Activated CD4-positive, CD25-positive, alpha-beta regulatory T cell (primary cell): ENCODE results near the gene CARD14.

Source experiments
- DNase-seq, 4 experiments: peaks; one replicate each; lab custom pipeline; 2025; lab: John Stamatoyannopoulos, UW

CARD14 gene

GRCh38 chr17:80169784-80170500, at the start of gene CARD14:
CARD14 (plus strand) TSS chr17:80170030; CDS start chr17:80181439, 11,409 bp downstream.
- no peak for DNase-seq

GRCh38 chr17:80122026-80122575, 47.7 kb upstream of the CARD14 start:
- no peak for DNase-seq

- no peak for DNase-seq
Measured at GRCh38 chr17:80122926-80123505, 46.8 kb upstream of the CARD14 start.

GRCh38 chr17:80123791-80124190, 46.0 kb upstream of the CARD14 start:
- no peak for DNase-seq

GRCh38 chr17:80124351-80124981, 45.4 kb upstream of the CARD14 start:
- DNase-seq, result no peak

- DNase-seq, result no peak
Measured at GRCh38 chr17:80125656-80126448, 44.0 kb upstream of the CARD14 start.

GRCh38 chr17:80126449-80126715, 43.4 kb upstream of the CARD14 start:
- no peak for DNase-seq

GRCh38 chr17:80129006-80129565, 40.7 kb upstream of the CARD14 start:
- DNase-seq, result no peak

GRCh38 chr17:80130992-80131391, 38.8 kb upstream of the CARD14 start:
- no peak for DNase-seq

GRCh38 chr17:80132906-80133625, 36.8 kb upstream of the CARD14 start:
- no peak for DNase-seq

- DNase-seq, result no peak
Measured at GRCh38 chr17:80133626-80133970, 36.2 kb upstream of the CARD14 start.

GRCh38 chr17:80137131-80137530, 32.7 kb upstream of the CARD14 start:
- no peak for DNase-seq

- no peak for DNase-seq
Measured at GRCh38 chr17:80138856-80139426, 30.9 kb upstream of the CARD14 start.

- DNase-seq, result no peak
Measured at GRCh38 chr17:80141463-80142165, 28.2 kb upstream of the CARD14 start.

GRCh38 chr17:80142929-80143328, 26.9 kb upstream of the CARD14 start:
- no peak for DNase-seq

GRCh38 chr17:80145076-80146075, 24.5 kb upstream of the CARD14 start:
- DNase-seq, result no peak

GRCh38 chr17:80146121-80147034, 23.5 kb upstream of the CARD14 start:
- no peak for DNase-seq
